NOMO-1 treated with DMSO at 0.1 percent for 48 hours (cell line): ENCODE results near the gene ENC1.

ENCODE experiments used
- DNase-seq: peaks from one replicate; lab custom pipeline; 2025; ENCODE audit not compliant: unreplicated experiment; lab: John Stamatoyannopoulos, UW

Gene ENC1

DNA sequence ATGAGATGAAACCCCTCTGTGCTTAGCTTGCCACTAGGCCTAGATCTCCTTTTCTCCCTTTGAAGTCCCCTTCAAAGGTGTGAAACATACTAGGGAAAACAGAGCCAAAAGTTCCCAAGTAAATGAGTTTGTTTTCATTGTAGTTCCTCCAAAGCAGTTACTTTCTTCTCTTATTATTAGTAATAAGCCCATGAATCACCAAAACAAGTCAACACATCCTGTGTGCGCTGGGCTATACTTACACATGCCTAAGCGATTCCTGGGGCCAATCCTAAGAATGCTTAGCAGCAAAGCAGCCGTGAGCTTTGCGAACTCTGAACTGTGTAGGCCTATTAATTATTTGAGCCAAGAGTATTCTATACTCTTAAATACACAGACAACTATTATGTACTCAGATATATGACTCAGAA lies 7.6 kb downstream of the ENC1 start:
- no peak for DNase-seq

DNA sequence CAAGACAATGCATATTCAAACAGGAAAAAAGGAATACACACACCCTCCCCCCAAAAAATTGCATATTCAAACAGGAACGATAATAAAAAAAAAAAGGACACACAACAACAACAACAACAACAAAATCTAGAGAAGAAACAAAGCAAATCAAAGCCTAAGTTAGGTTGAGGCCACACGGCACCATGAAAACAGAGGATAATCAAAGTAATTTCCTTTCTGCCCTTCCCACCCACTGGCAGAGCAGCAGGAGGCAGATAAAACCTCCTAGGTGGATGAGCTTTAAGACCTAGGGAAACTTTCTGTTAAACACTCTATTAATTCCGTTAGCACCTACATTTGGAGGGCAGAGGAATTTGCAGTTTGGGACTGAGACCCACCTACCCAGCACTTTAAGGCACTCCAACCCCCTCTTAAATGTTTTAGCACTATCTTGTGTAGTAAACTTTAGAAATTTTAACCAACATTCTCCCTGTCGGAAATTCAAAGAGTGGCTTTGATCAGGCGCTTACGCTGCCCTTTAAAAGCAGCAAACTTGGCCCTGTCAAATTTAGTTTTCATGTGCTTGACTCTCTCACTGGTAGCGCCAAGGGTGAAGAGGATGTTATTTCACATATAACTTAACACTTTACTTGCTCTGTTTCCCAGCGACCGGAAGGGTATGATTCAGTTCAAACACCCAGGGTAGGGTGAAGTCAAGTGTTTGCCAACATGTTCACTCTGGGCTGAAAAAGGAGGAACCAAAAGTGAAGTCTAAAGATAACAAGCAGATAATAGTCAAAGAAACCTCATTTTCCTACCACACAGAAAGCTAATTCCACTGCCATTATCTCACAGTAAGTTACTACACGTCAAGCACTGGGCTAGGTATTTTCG lies 9.2 kb downstream of the ENC1 start:
- peak; percentile 99 for DNase-seq

DNA sequence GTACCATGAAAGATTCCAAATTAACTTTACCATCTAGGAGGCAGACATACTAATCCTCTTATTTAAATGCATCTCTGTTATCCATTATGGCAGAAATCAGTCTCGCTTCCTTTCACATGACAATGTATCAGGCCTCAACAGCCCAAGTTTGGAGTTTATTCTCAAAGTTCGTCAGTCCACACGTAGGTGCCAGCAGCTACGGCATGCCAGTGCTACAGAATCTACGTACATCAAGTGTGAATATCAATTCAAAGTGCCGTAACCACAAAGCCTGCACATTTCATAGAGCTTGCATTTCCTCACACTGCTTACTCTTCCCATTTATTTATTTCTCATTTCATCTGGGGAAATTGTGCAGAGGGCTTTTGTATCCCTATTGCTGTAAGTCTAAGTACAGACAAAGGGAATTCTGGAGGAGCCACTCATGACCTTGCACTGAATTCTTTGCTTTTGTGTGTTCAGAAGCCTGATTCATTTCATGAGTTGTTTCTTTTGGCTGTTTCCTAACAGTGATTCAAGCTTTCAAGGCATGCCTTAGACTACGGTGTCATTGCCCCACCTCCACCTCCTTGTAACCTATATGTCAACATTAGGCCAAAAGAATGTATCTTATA lies 10.0 kb downstream of the ENC1 start:
- DNase-seq = no peak

DNA sequence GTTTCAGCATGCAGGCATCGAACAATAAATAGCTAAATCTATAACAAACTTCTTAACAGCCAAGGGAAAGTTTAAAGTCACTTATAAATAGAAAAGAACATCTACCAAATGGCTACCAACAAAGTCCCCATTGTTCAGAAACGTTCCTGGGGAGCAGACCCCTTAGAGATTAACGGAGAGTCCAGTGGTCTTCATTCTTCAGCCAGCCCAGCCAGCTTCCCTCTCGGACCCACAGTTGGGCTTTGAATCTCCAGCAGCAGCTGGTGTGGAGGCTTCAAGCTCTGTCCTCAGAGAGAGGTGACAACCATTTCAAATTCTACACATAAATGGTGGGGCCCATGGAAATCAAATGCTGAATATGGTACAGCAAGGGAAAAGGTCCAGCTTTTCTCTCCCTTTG lies 11.2 kb downstream of the ENC1 start:
- no peak for DNase-seq

DNA sequence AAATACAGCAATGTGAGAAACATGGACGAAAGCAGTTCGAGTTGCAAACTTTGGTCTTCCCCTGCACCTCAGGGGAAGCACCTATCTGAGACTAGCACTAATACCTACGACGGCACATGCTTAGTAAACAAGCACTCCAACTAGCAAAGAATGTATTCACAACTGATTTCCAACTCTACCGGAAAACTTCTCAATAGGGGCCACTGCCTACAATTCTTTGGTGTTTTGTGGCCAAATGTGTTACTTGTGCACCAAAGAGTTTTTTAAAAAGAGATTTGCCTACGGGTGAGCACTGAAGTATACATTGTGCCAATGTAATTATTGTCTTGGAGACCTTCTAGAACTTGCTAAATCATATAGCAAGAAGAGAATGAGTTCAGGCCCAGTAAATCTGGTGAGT lies 12.2 kb downstream of the ENC1 start:
- no peak for DNase-seq

DNA sequence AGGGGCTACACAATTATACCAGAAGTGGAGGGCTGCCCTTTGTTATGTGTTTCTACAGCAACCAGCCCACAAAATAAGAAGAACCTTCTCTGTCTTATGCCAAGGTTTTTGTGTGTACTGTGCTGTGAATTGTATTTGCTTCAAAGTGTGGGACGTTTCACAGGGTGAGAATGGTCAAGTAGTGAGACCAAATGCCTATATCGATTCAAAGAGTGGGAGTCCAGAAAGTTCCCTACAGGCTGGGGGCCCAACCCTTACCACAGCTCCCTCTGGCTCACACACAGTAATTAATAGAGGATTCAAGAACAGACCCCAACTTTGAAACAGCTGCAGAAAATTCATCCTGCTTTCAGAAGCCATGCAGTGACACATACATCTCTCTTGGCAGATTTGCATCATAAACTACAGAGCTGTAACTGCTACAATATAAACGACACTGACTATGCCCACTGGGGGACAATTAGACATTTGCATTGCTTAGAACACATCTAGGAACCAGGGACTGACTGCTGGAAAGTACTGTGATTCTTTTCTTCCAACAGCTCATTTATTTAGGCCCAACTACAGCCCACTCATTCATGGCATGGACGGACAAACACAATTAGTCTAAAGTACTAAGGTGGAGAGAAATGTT lies 12.8 kb downstream of the ENC1 start:
- no peak for DNase-seq

DNA sequence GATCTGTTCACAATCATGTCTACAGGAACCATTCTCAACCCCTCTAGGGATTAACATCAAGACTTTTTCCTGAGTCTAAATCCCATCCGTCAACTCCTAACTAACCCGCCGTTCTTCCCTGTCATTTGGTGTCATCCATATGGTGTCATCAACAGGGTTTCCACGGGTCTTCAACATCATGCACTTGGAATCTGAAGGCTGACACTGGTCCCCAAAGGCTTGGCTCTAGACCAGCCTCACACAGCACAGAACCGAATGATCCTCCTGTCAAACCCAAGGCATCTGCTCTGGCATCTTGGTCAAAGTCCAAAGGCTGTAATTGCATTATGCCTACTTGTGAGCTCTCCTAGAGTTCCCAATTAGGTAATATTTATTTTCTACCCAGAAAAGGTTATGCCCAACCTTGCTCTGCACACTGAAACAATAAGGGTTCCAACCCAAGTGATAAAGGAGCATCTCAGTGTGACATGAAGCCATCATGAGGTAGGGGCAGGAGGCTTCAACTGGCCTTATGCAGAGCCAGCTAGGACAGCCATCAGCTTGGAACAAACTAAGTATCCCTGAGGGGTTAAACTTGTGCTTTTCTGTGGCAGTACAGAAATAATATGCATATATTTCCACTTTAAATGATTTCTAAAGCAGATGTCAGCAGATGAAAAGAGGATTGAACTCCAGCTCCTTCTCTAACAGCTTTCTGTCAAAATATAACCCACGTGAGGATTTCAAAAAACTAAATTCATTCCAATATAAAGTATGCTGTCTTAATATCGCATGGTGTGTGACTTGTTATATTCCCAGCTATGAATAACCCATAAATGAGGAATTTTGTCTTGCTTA lies 13.9 kb downstream of the ENC1 start:
- DNase-seq = no peak

DNA sequence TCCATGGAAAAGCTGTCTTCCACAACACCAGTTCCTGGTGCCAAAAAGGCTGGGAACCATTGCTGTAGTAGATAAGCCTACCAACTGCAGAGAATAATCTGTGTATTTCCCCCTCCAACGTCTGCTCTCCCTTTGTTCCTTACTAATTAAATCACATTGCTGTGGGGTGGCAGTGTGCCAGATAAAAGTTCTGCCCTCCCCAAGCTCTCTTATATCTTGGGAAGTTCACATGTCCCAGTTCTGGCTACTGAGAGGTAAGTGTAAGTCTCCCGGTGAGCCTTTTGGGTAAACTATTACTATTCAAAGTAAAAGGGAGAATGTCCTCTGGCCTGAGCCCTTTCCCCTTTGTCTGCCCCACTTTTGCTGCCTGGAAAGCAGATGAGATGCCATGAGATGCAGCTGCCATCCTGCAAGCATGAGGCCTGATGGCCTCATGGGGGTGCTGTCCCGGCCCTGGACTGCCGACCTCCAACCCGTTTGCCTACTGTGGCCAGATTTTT lies 14.7 kb downstream of the ENC1 start:
- DNase-seq = no peak

DNA sequence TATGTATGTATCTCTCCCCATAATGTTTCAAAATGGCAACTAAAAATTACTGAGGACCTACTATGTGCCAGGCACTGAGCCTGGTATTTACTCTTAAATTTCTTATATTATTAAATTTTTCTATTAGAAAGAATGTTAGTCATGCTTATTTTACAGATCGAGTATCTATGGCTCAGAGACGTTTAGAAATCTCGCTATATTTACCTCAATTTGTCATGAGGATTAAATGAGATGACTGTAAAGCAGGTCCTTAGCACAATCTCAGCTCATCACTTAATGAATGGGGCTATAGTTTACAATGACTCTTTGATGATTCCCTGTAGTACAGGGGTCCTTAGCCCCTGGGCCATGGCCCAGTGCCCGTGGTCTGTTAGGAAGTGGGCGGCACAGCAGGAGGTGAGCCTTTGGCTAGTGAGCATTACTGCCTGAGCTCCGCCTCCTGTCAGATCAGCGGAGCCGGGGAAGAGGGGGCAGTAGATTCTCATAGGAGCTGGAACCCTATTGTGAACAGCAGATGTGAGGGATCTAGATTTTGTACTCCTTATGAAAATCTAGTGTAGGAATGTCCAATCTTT lies 15.5 kb downstream of the ENC1 start:
- DNase-seq = no peak

DNA sequence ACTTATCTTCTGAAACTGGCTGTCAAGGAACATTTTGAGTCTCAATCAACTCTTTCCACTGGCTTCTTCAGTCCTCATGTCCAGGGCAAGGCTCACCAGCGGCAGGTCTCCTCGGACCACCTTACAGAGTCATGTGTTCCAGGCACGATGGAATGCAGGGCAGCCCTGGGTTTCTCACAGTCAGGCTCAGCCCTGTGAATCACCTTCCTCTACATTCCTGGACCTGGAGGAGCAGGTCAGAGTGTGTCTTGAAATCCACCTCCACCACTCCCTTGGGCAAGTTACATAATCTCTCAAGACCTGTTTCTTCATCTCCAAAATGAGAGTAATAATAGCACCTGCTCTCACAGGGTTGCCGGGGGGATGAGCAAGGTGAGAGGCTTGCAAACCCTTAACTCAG lies 16.0 kb downstream of the ENC1 start:
- no peak for DNase-seq

DNA sequence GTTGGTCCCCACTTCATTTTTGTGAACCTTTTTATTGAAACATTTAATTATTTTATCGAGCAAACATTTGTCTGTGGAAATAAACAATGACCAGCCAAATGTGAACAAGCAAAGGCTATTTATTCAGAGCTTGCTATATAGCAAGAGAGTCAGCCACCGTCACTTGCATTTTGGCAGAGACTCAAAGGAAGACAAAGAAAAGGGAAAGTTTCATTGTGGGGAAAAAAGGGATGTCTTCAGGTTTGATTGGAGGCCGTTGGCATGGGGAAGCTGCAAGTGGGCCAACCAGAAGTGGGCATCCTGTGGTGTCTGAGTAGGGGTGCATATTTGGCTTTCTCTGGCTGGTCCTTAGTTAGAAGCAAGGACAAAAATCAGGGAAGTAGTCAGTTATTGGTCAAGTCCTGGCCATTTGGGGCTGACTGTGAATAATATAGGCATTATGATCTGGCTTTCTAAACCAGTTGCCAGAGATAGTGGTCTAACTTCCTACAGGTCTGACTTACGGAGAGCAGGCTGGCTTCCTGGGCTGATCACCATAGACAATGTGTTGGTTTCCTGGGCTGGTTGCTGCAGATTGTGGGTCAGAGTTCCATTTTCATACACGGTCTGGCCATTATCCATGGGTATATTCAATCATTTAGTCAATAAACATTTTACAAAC lies 16.6 kb downstream of the ENC1 start:
- no peak for DNase-seq

DNA sequence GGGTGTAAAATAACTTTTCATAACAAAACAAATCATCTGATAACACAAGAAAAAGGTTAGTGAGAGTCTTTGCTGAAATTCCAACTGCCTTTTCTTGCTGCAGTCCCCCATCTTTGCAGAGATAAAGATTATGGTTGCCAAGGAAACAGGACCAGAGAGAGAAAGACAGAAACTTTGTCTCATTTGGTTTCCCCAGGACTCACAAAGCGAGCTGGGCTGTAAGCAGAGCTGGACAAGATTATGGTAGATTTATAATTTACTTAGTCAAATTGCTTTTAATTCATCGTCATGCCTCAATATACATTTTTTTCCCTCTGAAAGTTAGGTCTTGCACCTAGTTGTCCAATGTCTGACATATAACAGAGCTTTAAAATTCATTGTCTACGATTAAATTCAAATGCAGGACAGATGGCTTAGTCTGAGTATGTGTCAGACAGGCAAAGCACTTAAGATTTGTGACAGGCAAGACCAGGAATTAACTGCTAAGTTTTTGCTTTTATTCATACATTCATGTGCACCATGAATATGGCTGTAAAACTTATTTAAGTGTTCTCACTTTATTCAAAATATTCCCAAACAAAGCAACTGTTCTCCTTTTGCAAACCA lies 17.4 kb downstream of the ENC1 start:
- DNase-seq = no peak

DNA sequence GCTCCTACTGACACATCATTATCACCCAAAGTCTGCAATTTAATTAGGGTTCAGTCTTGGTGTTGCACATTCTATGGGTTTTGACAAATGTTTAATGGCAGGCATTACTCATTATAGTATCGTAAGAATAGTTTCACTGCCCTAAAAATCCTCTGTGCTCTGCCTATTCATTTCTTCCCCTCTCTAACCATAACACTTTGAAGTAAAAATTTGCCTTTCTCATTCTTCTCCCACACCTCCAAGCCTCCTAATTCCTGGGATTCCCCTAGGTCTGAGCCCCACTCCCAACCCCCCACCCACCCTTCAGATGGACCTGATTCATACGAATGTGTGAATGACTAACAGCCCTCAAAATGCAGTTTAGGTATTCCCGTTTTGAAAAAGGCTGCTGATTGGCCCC lies 18.4 kb downstream of the ENC1 start:
- peak; percentile 30 for DNase-seq

DNA sequence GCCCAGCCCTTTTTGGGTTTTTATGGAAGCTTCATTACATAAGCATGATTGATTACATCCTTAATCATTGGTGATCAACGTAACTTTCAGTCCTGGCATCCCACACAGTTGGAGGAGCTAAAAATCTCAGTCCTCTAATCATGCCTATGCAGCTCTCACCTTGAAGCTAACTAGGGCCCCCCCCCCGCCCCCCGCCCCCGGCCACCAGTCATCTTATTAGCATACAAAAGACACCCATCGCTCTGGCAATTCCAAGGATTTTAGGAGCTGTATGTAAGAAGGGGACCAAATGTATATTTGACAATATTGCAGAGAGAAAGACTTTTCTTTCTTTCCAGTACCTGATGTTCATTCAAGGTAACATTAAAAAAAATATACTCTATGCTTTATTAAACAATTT lies 19.0 kb downstream of the ENC1 start:
- DNase-seq = no peak

DNA sequence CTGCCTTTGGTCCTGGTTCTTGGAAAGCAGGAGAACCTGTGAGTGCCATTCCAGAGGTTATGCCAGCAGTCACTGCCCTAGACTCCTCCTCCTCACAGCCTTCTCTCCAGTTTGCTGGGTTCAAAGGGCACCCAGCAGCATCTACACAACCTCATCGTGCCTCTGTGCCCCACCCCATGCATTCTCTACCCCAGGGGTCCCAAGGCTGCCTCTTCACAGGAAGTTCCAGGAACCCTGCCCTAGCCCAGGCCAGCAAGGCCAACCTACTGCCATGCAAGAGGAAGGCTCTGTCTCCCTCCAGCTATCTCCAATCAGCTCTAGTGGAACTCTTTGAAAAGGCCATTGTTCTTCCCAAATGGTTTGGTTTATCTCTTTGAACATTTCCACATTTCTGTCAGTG lies 21.2 kb downstream of the ENC1 start:
- DNase-seq = no peak

DNA sequence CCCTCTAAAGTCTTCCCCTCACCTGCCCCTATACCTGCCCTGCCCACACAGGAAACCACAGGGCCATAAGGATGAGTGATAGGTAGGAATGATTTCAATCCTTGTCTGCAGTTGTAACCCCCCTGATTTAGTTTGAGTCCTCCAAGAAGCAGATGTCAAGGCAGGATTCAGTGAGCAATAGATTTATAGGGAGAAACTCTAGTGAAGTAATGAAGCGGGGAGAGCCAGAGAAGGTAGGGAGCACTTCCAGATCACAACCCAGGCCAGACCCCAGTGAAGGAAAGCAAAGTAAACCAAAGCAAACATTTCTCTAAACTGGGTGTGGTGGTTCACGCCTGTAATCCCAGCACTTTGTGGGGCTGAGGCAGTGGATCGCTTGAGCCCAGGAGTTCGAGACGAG lies 22.4 kb downstream of the ENC1 start:
- no peak for DNase-seq

DNA sequence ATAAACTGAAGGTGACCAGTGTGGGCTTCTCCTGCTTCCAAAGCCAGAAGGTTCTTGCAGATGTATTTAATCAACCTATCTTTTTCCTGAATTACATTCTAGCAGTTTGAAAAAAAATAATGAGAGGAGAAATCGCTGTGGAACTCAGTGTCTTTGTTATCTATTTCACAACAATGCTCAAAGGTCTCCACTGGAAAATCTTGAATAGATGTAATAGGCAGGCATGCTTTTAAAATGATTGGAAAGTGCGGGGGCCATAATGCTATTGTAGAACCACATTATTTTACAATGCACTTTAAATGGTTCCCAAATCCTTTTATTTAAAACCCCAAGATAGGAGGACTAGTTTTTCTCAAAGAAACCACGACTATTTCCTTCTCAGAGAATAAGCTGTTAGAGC lies 23.3 kb downstream of the ENC1 start:
- DNase-seq = no peak

DNA sequence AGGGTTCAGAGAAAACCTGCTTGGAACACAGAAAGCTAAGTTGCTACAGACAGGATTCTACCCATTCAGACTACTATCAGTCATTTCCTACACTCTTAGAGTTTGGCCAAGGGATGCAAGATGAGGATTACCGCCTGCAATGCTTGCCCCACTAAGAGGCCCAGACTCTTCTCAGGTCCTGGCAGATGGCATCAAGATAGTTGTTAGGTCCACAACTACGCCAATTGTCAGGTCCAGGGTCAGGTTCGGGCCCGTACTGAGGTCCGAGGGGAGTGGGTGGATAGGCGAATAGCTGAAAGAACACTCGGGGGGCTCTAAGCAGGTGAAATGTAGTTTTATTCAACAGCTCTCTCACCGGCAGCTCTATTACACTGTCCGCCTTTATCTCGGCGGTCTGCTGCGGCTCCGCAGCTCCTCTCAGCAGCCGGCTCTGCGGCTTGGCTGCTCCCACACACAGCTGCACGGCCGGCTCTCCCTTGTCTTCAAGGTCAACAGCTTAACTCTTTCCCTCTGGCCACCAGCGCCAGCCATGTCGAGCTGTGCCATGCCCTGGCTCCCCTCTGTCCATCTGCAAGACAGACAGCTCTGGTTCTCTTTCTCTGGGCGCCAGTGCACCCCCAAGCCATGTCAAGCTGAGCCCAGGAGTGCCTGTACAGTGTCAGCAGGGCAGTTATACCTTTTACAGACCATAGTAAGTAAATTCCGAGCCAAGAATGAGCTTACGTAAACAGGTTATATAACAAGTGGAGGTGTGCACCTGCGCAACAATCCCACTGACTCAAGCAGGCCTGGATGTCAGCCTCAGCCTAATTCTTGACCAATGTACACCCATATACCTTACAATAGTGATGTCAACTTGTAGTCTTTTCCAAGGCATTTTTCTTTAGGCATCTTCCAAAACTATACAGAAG lies 24.0 kb downstream of the ENC1 start:
- DNase-seq = no peak

DNA sequence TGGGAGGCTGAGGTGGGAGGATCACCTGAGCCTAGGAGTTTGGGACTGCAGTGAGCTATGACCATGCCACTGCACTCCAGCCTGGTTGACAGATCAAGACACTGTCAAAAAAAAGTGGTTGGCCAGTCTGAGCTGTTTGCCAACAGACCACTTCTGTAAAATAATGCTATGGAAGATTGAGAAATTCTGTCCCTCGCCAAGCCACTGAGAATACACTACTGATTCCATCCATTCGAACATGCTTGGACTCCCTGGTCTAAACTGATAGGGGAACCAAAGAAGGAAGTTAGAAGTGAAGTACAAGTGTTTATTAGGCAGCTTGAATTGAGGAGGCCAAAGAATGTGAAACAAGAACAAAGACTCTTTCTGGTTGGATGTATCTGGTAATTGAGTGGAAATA lies 27.2 kb downstream of the ENC1 start:
- DNase-seq = peak; percentile 96
